Activated T-cell treated with anti-CD3 and anti-CD28 coated beads, Interleukin-2, amount 50 U/mL, for 24 hours (primary cell): Measurements from ENCODE around the gene KCNA1.

Source experiments
- DNase-seq: peaks from one replicate; pipeline ENCODE4 v3.0.0-alpha.2; 2020
- H3K27ac Mint-ChIP-seq: 2 replicates; pipeline ENCODE4 v1.8.0; 2020; ENCODE audit warnings: mild to moderate bottlenecking, mixed read lengths
- H3K27me3 Mint-ChIP-seq: 2 replicates; pipeline ENCODE4 v1.8.0; 2020; ENCODE audit warnings: mixed read lengths
- H3K36me3 Mint-ChIP-seq: 2 replicates; pipeline ENCODE4 v1.8.0; 2020; ENCODE audit warnings: low read depth, mixed read lengths
- H3K4me1 Mint-ChIP-seq: 2 replicates; pipeline ENCODE4 v1.8.0; 2020; ENCODE audit warnings: low read depth, mixed read lengths
- H3K4me3 Mint-ChIP-seq: 2 replicates; pipeline ENCODE4 v1.8.0; 2020; ENCODE audit warnings: mild to moderate bottlenecking, moderate library complexity, mixed read lengths
- H3K9me3 Mint-ChIP-seq: 2 replicates; pipeline ENCODE4 v1.8.0; 2020; ENCODE audit warnings: mixed read lengths

KCNA1 gene

DNA sequence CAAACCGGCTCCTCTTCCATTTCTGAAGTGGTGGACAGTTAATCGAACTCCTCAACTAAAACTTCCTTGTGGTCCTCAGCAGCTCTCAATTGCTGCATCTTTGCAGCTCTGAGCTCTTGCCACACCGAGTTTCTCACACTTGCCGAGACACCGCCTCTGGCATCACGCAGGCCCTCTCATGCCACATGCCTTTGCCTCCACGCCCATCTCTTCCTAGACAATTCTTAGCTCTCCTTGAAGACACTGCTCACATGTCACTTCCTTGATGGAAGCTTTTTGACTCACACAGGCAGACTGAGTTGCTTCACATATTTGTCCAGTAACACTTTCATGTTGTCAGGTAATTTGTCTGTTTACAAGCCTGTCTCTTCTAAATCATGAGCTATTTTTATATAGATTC lies 29.2 kb downstream of the KCNA1 start:
- DNase-seq: no peak
- Mint-ChIP-seq H3K27ac (no peak overlapping the region), H3K36me3 (no peaks in the 10 kb centered on the region), H3K4me3 (no peak overlapping the region), H3K4me1 (peaks cover 4% of the 10 kb centered on the region), H3K27me3 (peaks cover 30% of the 10 kb centered on the region), H3K9me3 (no peaks in the 10 kb centered on the region)

- H3K4me1 Mint-ChIP-seq: peaks cover 1% of the 10 kb centered on the region
- peaks cover 25% of the 10 kb centered on the region for H3K27me3 Mint-ChIP-seq
- no peak for DNase-seq
- H3K36me3 Mint-ChIP-seq: no peaks in the 10 kb centered on the region
- no peaks in the 10 kb centered on the region for H3K9me3 Mint-ChIP-seq
- no peak overlapping the region for H3K27ac Mint-ChIP-seq
- no peak overlapping the region for H3K4me3 Mint-ChIP-seq
These were observed 29.8 kb downstream of the KCNA1 start for GRCh38 chr12:4939418-4940023.

DNA sequence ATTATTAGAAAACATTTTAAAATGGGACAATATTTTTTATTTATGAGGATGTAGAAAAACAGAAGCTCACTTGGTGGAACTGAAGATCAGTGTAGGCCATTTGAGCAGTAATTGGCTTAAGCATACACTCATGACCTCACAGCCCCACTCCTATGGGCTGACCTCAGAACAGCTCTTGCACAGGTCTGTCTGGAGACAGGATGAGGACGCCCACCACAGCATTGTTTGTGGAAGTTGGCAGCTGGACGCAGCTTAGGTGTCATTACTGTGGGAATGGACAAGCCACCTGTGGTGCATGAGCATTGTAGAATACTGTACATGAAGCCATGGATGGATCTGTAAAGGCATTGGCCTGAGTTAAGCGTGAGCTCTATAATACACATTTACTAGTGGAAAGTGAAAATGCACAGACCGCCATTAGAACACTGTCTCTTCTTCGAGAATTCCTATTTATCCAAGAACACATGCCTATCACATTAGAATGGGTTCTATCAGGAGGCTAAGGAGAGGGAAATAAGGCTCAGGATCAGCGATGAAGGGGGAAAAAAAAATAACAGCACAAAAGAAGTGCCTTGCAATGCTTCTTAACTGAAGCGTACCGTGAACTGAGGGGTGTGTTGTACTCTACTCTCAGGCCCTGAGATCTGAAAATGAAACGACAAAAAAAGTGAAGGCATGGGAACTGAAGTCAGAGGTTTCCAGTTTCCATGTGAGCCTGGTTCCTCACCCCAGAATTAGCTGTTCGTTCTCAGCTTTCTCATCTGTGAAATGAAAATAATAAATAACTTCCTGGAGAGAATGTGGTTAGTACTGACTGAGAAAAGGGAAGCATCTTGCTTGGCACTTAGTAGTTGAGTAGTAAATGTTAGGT lies 33.6 kb downstream of the KCNA1 start:
- H3K27me3 Mint-ChIP-seq: peaks cover 6% of the 10 kb centered on the region
- no peaks in the 10 kb centered on the region for H3K36me3 Mint-ChIP-seq
- H3K27ac Mint-ChIP-seq: no peak overlapping the region
- no peak overlapping the region for H3K4me3 Mint-ChIP-seq
- no peak for DNase-seq
- H3K4me1 Mint-ChIP-seq: no peaks in the 10 kb centered on the region
- H3K9me3 Mint-ChIP-seq: no peaks in the 10 kb centered on the region

DNA sequence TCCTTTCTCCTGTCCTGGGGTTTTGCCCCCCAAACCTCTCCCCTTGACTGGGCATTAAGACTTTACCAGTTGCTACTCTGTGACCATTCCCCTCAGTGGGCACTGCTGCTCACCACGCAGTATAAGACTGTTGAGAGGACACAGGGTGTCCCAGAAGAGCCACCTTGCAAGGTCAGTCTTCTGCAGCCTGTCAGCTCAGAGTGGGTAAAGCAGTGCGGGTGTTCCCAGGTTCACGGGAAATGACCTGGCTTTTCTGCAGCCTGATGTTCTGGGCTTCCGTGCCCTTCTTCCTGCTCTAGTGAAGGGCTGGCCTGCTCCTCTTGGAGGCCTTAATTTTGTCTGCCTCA lies 34.2 kb downstream of the KCNA1 start:
- H3K36me3 Mint-ChIP-seq: no peaks in the 10 kb centered on the region
- no peaks in the 10 kb centered on the region for H3K9me3 Mint-ChIP-seq
- no peak for DNase-seq
- H3K27ac Mint-ChIP-seq: no peak overlapping the region
- no peak overlapping the region for H3K4me3 Mint-ChIP-seq
- H3K27me3 Mint-ChIP-seq: peaks cover 4% of the 10 kb centered on the region
- no peaks in the 10 kb centered on the region for H3K4me1 Mint-ChIP-seq

DNA sequence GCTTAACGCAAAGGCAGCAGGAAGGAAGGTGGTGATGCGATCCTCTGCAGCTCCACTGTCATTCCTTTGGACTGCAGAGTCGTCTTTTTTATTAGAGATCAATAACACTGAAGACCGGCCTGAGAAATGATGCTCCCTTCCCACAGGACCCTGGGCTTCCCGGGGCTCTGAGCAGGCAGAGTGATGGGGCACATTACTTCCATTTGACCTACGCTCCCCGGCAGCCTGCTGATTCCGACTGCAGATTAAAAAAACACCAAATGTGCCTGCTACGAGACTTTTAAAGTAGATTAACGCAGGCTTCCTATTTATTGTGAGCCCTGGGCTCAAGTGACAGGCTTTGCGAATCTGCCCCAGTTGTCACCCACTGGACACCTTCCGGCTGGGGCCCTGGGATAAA lies 37.5 kb downstream of the KCNA1 start:
- Mint-ChIP-seq H3K36me3 (no peaks in the 10 kb centered on the region), H3K9me3 (no peaks in the 10 kb centered on the region), H3K4me3 (no peak overlapping the region), H3K27me3 (peaks cover 11% of the 10 kb centered on the region), H3K4me1 (no peaks in the 10 kb centered on the region), H3K27ac (no peak overlapping the region)
- DNase-seq: no peak

GRCh38 chr12:4951083-4951482 lies 41.4 kb downstream of the KCNA1 start:
- no peaks in the 10 kb centered on the region for H3K4me1 Mint-ChIP-seq

DNA sequence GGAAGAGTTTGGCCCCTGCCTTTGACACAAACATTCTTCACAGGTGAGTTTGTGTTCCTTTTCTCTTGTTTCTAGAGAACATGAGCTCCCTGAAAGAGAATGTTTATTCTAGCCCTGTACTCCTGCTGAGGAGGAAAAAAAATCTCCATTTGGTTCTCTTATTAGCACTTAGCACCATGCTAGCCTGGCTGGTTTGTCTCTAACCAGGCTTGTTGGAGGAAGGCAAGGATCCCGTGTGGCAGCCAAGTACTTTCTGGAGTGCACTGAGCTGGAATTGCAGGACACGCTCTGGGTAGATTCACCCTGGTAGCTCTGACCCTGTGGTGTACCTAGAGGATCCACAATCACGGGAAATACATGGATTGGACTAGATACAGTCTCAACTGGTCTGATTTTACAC lies 41.9 kb downstream of the KCNA1 start:
- Mint-ChIP-seq H3K27ac (no peak overlapping the region), H3K36me3 (no peaks in the 10 kb centered on the region), H3K9me3 (no peaks in the 10 kb centered on the region), H3K27me3 (peaks cover 30% of the 10 kb centered on the region), H3K4me1 (no peaks in the 10 kb centered on the region), H3K4me3 (no peak overlapping the region)
- DNase-seq: no peak

More at GRCh38 chr12:4951083-4951482, 41.4 kb downstream of the KCNA1 start:
- no peak for DNase-seq
- Mint-ChIP-seq H3K9me3 (no peaks in the 10 kb centered on the region), H3K27ac (no peak overlapping the region), H3K36me3 (no peaks in the 10 kb centered on the region), H3K27me3 (peaks cover 28% of the 10 kb centered on the region), H3K4me3 (no peak overlapping the region)

DNA sequence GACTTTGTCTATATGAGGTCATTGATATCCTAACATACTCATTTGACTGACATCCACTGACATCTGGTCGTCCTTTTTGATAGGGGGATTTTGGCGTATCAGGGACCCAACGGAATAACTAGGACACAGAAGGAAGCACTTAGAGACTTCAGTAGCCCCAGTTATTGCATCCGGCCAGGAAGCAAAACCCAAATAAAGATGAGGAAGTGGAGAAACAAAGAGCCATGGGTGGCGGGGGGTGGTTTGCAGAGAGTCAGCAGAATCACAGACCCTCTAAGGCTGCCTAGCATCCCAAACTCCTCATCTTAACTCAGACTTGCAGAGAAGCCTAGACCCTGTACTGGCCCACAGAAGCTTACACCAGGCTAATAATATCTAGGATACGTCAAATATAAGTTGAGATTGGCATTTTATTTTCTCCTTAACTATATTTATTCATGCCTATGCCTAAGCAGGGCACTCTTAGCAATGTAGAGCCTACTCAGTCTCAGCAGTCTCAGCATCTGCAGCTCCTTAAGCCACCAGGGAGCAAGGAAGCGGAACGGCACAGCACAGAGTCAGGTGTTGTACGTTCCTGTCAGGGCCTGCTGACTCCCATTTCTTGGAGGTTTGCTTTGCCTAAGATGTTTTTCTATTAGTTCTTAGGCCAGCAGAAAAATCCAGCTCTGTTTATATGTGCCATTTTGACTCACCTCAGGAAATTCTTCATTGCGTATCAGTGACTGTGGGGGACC lies 45.1 kb downstream of the KCNA1 start:
- Mint-ChIP-seq H3K9me3 (no peaks in the 10 kb centered on the region), H3K4me1 (no peaks in the 10 kb centered on the region), H3K27ac (no peak overlapping the region), H3K36me3 (no peaks in the 10 kb centered on the region), H3K27me3 (peaks cover 53% of the 10 kb centered on the region), H3K4me3 (no peak overlapping the region)
- no peak for DNase-seq

GRCh38 chr12:4956054-4956453 lies 46.3 kb downstream of the KCNA1 start:
- Mint-ChIP-seq H3K4me1 (no peaks in the 10 kb centered on the region), H3K9me3 (no peaks in the 10 kb centered on the region), H3K27ac (no peak overlapping the region), H3K36me3 (no peaks in the 10 kb centered on the region), H3K27me3 (peaks cover 53% of the 10 kb centered on the region), H3K4me3 (no peak overlapping the region)
- no peak for DNase-seq

DNA sequence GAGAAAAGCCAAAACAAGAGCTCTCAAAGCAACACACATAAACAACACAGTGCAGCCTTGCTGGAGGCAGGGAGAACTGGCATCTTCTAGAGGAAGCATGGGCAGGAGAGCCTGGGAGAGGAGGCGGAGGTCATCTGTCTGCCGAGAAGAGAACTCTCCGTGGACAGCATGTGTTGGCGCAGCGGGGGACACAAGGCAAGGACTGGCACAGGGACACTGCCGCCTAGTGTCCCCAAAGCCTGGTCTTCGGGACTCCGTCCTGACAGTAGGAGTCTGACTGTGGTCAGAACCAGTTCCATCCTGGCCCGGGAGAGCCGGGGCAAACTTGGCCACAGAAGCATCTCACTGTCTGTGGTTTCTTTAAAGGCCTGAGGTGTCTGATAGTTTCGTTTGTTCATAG lies 47.3 kb downstream of the KCNA1 start:
- DNase-seq: no peak
- Mint-ChIP-seq H3K4me3 (no peak overlapping the region), H3K4me1 (no peaks in the 10 kb centered on the region), H3K9me3 (no peaks in the 10 kb centered on the region), H3K27me3 (peaks cover 53% of the 10 kb centered on the region), H3K36me3 (no peaks in the 10 kb centered on the region), H3K27ac (no peak overlapping the region)

GRCh38 chr12:4957761-4958160 lies 48.1 kb downstream of the KCNA1 start:
- H3K4me3 Mint-ChIP-seq: no peak overlapping the region
- H3K27ac Mint-ChIP-seq: no peak overlapping the region
- no peaks in the 10 kb centered on the region for H3K36me3 Mint-ChIP-seq
- H3K27me3 Mint-ChIP-seq: peaks cover 51% of the 10 kb centered on the region
- no peak for DNase-seq
- no peaks in the 10 kb centered on the region for H3K9me3 Mint-ChIP-seq
- no peaks in the 10 kb centered on the region for H3K4me1 Mint-ChIP-seq

DNA sequence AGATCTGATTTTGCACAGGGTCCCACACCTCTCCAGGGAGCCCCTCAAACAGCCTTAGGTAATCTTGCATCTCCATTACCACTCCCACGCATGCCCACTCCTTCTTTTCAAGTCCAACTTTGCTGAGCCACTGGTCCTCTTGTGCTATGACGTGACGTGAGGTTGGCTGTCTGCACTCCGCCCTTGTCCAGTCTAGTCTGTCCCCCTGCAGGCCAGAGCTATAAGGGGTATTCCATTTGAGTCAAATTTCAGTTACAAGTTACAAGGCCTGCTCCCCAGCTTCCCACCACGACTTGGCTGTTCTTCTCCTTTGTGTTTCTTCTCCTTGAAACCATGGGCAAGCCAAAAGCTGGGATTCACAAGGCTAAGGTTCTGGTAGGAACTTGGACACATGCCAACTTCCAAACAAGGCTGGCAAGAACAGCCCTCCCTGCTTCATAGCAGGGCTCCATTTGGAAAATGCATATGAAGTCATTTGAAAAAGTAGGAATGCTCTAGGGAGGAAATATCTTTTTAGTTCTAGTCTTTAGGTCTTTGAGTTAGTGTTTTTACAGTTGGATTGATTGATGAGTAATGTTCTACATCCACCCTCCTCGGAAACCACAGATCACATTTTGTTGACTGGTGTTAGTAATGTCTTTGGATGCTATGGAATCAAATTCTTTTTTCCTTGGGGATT lies 49.1 kb downstream of the KCNA1 start:
- Mint-ChIP-seq H3K27ac (no peak overlapping the region), H3K27me3 (peaks cover 41% of the 10 kb centered on the region), H3K9me3 (no peaks in the 10 kb centered on the region), H3K36me3 (no peaks in the 10 kb centered on the region), H3K4me1 (no peaks in the 10 kb centered on the region), H3K4me3 (no peak overlapping the region)
- DNase-seq: no peak

DNA sequence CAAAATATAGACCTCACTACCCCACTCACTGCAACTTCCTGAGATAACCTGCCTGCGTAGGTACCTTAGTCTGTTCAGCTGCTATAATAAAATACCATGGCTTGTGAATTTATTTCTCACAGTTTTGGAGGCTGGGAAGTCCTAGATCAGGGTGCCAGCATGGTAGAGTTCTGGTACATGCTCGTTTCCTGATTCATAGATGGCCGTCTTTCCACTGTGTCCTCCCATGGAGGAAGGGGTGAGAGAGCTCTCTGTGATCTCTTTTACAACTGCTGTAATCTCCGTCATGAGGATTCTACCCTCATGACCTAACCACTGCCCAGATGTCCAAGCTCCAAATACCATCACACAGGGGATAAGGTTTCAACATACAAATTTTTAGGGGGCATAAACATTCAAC lies 49.7 kb downstream of the KCNA1 start:
- Mint-ChIP-seq H3K4me3 (no peak overlapping the region), H3K9me3 (no peaks in the 10 kb centered on the region), H3K4me1 (no peaks in the 10 kb centered on the region), H3K27me3 (peaks cover 45% of the 10 kb centered on the region), H3K36me3 (no peaks in the 10 kb centered on the region), H3K27ac (no peak overlapping the region)
- no peak for DNase-seq

GRCh38 chr12:4960030-4960429 lies 50.3 kb downstream of the KCNA1 start:
- Mint-ChIP-seq H3K4me1 (no peaks in the 10 kb centered on the region), H3K4me3 (no peak overlapping the region), H3K36me3 (no peaks in the 10 kb centered on the region), H3K27me3 (peaks cover 45% of the 10 kb centered on the region), H3K9me3 (no peaks in the 10 kb centered on the region), H3K27ac (no peak overlapping the region)
- no peak for DNase-seq
